Muscle of arm (tissue), 14 donors: Measurements from ENCODE around the gene GLA. TPM values are rescaled to one million over a fixed set of nuclear protein-coding genes. Genes with fewer than 3 reads are reported as not detected.

Source experiments
- DNase-seq: peaks from one replicate; pipeline ENCODE4 v3.0.0-alpha.2; 2013
- long read RNA-seq, 11 donors: transcript quantifications; one replicate each; lab custom pipeline, GENCODE V29; 2026
- polyA plus RNA-seq, 12 donors: library from polyadenylated mRNA; unstranded; fragments of 120-200 nt; gene quantifications; one replicate each; pipeline ENCODE4 v1.2.1, GENCODE V29; 2013; ENCODE audit not compliant: insufficient read length in 12 of 12

Gene GLA
- 10 to 100 TPM in 11 of 12 donors, not detected in 1; 11.4 to 21.7 (median 18.8) TPM for polyA plus RNA-seq
- long read RNA-seq, donor 1, transcript GLA-202 (2 exons, 618 nt): minor isoform, 5 of 57 reads
- long read RNA-seq, donor 1, transcript GLA-204 (3 exons, 793 nt): minor isoform, 7 of 57 reads
- long read RNA-seq, donor 1, transcript GLA-201 (7 exons, 1,318 nt): major isoform, 18 of 57 reads
- long read RNA-seq, donor 1, partial matches to known transcripts: 27 of 57 reads
- long read RNA-seq, donor 1, other reads (novel, unspliced or antisense): 0 of 57 reads
- long read RNA-seq, donor 2, partial matches to known transcripts: 0 of 4 reads
- long read RNA-seq, donor 2, other reads (novel, unspliced or antisense): 0 of 4 reads
- long read RNA-seq, donor 3, partial matches to known transcripts: 0 of 5 reads
- long read RNA-seq, donor 3, other reads (novel, unspliced or antisense): 0 of 5 reads
- long read RNA-seq, donor 4, partial matches to known transcripts: 0 of 1 reads
- long read RNA-seq, donor 4, other reads (novel, unspliced or antisense): 0 of 1 reads
- long read RNA-seq, donor 5, transcript GLA-201 (7 exons, 1,318 nt): major isoform, 6 of 8 reads
- long read RNA-seq, donor 5, partial matches to known transcripts: 0 of 8 reads
- long read RNA-seq, donor 5, other reads (novel, unspliced or antisense): 0 of 8 reads
- long read RNA-seq, donor 6, partial matches to known transcripts: 0 of 4 reads
- long read RNA-seq, donor 6, other reads (novel, unspliced or antisense): 0 of 4 reads
- long read RNA-seq, donor 7, partial matches to known transcripts: 0 of 6 reads
- long read RNA-seq, donor 7, other reads (novel, unspliced or antisense): 0 of 6 reads
- long read RNA-seq, donor 8, partial matches to known transcripts: 0 of 4 reads
- long read RNA-seq, donor 8, other reads (novel, unspliced or antisense): 0 of 4 reads
- long read RNA-seq, donor 9, partial matches to known transcripts: 0 of 3 reads
- long read RNA-seq, donor 9, other reads (novel, unspliced or antisense): 0 of 3 reads
- long read RNA-seq, donor 10, partial matches to known transcripts: 0 of 6 reads
- long read RNA-seq, donor 10, other reads (novel, unspliced or antisense): 0 of 6 reads
- long read RNA-seq, donor 11, transcript GLA-201 (7 exons, 1,318 nt): major isoform, 6 of 8 reads
- long read RNA-seq, donor 11, partial matches to known transcripts: 0 of 8 reads
- long read RNA-seq, donor 11, other reads (novel, unspliced or antisense): 0 of 8 reads

DNA sequence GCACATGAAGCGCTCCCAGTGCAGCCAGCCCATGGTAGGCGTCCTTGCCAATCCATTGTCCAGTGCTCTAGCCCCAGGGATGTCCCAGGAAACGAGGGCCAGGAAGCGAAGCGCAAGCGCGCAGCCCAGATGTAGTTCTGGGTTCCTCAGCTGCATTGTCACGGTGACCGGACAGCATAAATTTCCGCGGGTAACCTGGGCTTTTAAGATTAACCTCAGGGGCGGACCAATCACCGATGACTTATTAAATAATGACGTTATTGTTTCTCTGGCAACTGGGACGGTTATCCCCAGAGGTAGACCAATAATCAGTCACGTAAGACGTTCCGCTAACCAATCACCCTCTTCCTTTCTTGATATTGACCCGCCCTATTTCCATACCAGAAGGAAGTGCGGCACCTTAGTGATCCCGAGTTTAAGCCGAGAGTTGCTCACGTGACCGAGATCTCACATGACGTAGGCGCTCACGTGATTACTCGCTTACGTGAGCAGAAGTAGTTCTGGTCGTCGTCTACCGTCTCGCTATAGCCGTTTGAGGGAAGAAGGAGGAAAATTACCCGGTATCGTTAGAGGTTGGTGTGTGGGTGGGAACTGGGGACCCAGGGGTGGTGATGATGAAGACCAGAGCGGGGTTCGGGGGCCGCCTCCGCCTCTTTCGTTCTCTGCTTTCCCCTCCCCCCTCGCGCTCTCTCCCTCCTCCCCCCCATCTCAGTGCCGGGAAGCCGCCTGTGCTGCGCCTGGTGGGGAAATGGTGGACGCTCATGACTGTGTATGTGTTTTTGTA is at the start of gene GLA, which contains the start of gene HNRNPH2:
TSS of gene GLA (minus strand) at position 178 of the 784 bp plus-strand sequence. CDS start at position 156, 22 bp downstream.
TSS of gene HNRNPH2 (plus strand) at position 475 of the 784 bp plus-strand sequence. CDS start 3,767 bp downstream, outside the sequence.
- peak; percentile 96 for DNase-seq

DNA sequence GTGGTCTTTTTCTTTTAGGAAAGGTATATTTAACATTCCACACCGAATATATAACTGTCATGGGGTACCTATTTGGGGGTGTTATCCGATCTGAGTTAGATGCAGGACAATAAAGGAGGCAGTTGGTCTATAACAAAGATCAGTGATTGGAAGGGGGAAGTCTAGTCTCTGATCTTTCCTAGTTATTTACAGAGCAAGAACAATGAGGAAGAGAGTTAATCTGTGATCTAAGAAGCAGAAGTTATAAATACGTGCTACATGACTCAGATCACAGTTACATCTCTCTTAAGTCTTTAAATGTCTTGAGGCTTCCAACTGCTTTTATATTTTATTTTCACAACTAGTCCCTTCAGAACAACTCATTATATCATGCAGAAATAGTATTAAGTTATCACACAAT is 44.3 kb upstream of the GLA start:
- DNase-seq: no peak

- DNase-seq: peak; percentile 8
These were observed 43.2 kb upstream of the GLA start for GRCh38 chrX:101450961-101451360.

GRCh38 chrX:101450085-101450484 is 42.4 kb upstream of the GLA start:
- DNase-seq: no peak

GRCh38 chrX:101449279-101449678 is 41.6 kb upstream of the GLA start:
- DNase-seq: no peak

DNA sequence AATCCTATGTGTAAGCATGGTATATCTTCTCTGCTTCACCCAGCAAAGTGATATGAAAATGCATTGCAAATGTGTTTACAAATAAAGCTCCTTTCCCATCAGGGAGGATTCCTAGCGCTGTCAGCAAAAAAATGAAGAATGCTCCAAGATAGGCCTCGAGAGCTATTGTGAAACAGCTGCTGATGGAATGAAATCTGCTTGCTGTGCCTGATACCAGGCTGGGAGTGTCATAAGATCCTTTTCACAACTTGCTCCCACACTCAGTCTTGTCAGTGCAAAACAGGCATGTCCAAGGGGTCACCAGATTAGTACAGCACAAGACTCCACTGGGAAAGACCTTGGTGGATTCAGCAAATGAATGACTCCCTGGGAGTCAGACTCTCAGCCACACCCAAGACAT is 34.4 kb upstream of the GLA start:
- no peak for DNase-seq

DNA sequence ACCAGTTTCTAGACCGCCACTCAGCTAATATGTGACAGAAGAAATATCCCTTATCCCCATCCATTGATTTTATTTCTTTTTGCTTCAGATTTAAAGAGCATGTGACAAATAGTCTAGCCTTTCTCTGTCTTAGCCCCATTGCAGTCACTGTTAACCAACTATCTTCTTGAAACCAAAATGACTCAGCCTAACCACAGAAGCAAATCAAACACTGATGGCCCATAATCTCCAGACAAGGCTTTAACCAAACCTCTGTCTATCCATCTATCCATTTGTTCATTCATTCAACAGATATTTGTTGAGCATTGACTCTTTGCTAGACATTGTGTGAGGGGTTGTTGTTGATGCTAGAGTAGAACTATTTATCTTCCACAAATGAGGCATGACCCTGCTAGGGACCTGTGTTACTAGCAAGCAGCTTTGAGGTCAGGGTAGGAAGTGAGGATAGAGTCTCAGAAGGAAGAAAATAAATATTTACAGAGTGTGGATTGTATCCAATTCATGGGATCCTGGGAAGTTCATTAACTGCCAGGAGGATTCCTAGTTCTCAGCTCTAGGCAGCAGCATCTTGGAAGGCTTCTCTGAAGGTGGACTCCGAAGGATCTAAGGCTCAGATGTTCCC is 22.8 kb upstream of the GLA start:
- no peak for DNase-seq

GRCh38 chrX:101429934-101430333 is 22.2 kb upstream of the GLA start:
- no peak for DNase-seq

- DNase-seq: no peak
These were observed 20.2 kb upstream of the GLA start for GRCh38 chrX:101427954-101428353.

GRCh38 chrX:101419489-101419888 is 11.8 kb upstream of the GLA start:
- DNase-seq: no peak

DNA sequence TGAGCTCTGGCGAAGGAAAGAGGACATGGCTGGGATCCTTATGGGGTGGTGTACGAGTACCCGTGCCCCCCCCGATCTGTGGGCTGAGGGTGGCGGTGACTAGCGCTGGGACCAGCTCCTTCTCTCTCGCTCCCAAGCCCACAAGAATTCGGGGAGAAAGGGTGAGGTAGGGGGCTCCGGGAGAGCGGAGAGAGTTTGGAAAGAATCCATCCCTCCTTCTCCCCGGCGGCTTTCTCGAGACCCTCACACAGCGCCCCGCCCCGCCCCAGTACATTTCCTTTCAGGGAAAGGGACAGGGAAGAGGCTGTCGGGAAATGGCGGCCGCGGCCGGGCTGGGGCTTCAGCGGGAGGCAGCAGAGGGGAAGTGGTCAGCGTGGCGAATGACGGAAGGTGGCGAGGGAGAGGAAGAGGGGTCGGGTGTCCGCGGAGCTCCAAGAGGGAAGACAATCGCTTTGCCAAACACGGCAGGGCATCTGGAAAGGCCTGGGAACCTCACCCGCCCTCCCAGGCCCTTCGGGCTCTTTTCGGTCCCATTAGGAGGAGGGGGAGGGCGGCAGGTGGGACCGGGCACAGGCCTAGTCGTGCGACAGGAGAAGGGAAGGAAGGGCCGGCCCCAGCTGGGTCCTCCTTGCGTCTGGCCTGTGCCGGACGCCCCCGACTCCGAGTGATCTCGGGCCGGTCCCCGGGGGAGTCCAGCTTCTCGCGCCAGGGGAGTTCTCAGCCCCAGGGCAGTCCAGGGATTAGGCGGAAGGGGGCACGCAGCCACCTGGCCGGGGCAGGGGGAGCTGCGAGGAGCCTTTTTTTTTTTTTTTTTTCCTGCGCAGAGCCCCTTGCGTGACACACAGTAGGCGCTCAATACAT is 10.5 kb upstream of the GLA start:
- DNase-seq: peak; percentile 60

DNA sequence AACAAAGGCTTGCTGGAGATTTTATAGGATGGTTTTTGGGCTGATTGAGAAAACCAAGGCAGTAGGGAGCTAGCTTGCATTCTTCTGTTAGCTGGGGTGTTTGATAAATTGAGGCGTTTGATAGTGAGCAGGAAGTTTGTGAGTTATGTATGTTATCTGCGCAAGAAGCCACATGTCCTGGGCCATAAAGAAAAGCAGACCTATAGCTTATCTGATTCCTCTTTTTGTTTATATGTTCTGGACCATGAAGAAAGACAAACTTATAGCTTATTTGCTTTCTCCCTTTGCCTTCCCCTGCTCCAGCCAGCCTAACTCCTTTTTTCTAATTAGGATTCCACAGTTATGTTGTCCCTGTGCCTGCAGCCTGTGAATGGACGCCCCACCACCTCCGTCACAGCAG is 9.5 kb upstream of the GLA start:
- DNase-seq: no peak

- DNase-seq: no peak
These were observed 9.0 kb upstream of the GLA start for GRCh38 chrX:101416691-101417090.

GRCh38 chrX:101415180-101416145 is 7.7 kb upstream of the GLA start:
- peak; percentile 65 for DNase-seq

- DNase-seq: no peak
These were observed 4.3 kb upstream of the GLA start for GRCh38 chrX:101411984-101412383.

GRCh38 chrX:101410461-101410860 is 2.7 kb upstream of the GLA start:
- no peak for DNase-seq

DNA sequence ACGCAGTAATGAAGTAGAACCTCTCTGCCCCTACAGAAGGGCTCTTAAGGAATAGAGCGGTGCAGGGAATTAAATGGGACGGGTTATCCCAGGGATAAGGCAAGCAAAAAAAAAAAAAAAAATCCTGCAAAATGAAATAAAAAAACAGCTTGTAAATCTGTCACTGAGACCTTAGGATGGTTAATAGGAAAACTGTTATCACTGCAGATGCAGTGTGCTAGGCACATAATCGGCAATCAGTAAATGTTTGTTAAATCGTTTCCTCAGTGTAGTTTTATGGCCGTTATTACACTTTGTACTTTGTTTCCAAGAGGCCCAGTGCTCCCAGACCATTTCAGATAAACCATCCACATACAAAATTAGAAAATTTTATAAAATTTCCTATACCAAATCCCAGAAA is 1.3 kb upstream of the GLA start:
- DNase-seq: no peak

GRCh38 chrX:101408532-101408841 is 762 bp upstream of the GLA start:
- DNase-seq: no peak
